Trophoblast cell (in vitro differentiated cells and primary cell): ENCODE data around the gene B4GALNT1.

Experiments
- DNase-seq, 2 donors: peaks; one replicate each; pipeline ENCODE4 v3.0.0-alpha.2; 2016
- H2AFZ ChIP-seq: 2 replicates; pipeline ENCODE4 v1.6.1; 2013; ENCODE audit warnings: low read length, moderate library complexity, mild to moderate bottlenecking; ENCODE audit not compliant: insufficient read depth, poor library complexity
- H2AK5ac ChIP-seq: 2 replicates; pipeline ENCODE4 v1.6.1; 2013; ENCODE audit warnings: mild to moderate bottlenecking, low read length
- H2BK120ac ChIP-seq: 2 replicates; pipeline ENCODE4 v1.6.1; 2013; ENCODE audit warnings: low read length, mild to moderate bottlenecking, moderate library complexity; ENCODE audit not compliant: insufficient read depth, poor library complexity
- H2BK12ac ChIP-seq: 2 replicates; pipeline ENCODE4 v1.6.1; 2013; ENCODE audit warnings: mild to moderate bottlenecking, low read length, moderate library complexity
- H2BK5ac ChIP-seq: 2 replicates; pipeline ENCODE4 v1.6.1; 2013; ENCODE audit warnings: low read length, low read depth, moderate library complexity, mild to moderate bottlenecking; ENCODE audit not compliant: poor library complexity
- H3K14ac ChIP-seq: 2 replicates; pipeline ENCODE4 v1.6.1; 2013; ENCODE audit warnings: mild to moderate bottlenecking, low read length
- H3K18ac ChIP-seq: 2 replicates; pipeline ENCODE4 v1.6.1; 2013; ENCODE audit warnings: mild to moderate bottlenecking, low read length
- H3K23ac ChIP-seq: 2 replicates; pipeline ENCODE4 v1.6.1; 2013; ENCODE audit warnings: low read length
- H3K27ac ChIP-seq: 2 replicates; pipeline ENCODE4 v1.5.1; 2013; ENCODE audit warnings: low read depth, mild to moderate bottlenecking, inconsistent platforms, low read length, moderate library complexity
- H3K27me3 ChIP-seq: 2 replicates; pipeline ENCODE4 v1.6.1; 2013; ENCODE audit warnings: inconsistent platforms, mild to moderate bottlenecking, low read length, moderate library complexity; ENCODE audit not compliant: insufficient read depth
- H3K36me3 ChIP-seq, 2 experiments: 1 replicate in 1 of 2; 2 replicates in 1 of 2; pipeline ENCODE4 v1.6.1; 2013; ENCODE audit warnings: low read length in 2 of 2, mild to moderate bottlenecking in 2 of 2, moderate library complexity in 1 of 2; ENCODE audit not compliant: insufficient read depth in 2 of 2, control insufficient read depth in 1 of 2
- H3K4ac ChIP-seq: 2 replicates; pipeline ENCODE4 v1.6.1; 2013; ENCODE audit warnings: low read depth, mild to moderate bottlenecking, low read length, moderate library complexity
- H3K4me1 ChIP-seq, 2 experiments: 1 replicate in 1 of 2; 2 replicates in 1 of 2; pipeline ENCODE4 v1.6.1; 2013; ENCODE audit warnings: low read length in 2 of 2, mild to moderate bottlenecking in 2 of 2, moderate library complexity in 1 of 2; ENCODE audit not compliant: insufficient read depth in 2 of 2, control insufficient read depth in 1 of 2
- H3K4me2 ChIP-seq: 2 replicates; pipeline ENCODE4 v1.6.1; 2013; ENCODE audit warnings: inconsistent platforms, mild to moderate bottlenecking, low read length, moderate library complexity
- H3K4me3 ChIP-seq: 2 replicates; pipeline ENCODE4 v1.5.1; 2013; ENCODE audit warnings: mild to moderate bottlenecking, low read depth, low read length, inconsistent platforms
- H3K79me1 ChIP-seq: one replicate; pipeline ENCODE4 v1.6.1; 2013; ENCODE audit warnings: low read length
- H3K79me2 ChIP-seq: 2 replicates; pipeline ENCODE4 v1.6.1; 2013; ENCODE audit warnings: low read length, mild to moderate bottlenecking; ENCODE audit not compliant: control insufficient read depth, insufficient read depth, poor library complexity
- H3K9ac ChIP-seq: 2 replicates; pipeline ENCODE4 v1.6.1; 2013; ENCODE audit warnings: mild to moderate bottlenecking, low read length
- H3K9me3 ChIP-seq: 2 replicates; pipeline ENCODE4 v1.6.1; 2013; ENCODE audit warnings: low read depth, mild to moderate bottlenecking, control low read depth, inconsistent platforms, low read length; ENCODE audit not compliant: insufficient read depth
- H4K12ac ChIP-seq: 2 replicates; pipeline ENCODE4 v1.6.1; 2013; ENCODE audit warnings: low read depth, mild to moderate bottlenecking, low read length, moderate library complexity
- H4K8ac ChIP-seq: 2 replicates; pipeline ENCODE4 v1.6.1; 2013; ENCODE audit warnings: low read depth, mild to moderate bottlenecking, low read length, moderate library complexity
- H4K91ac ChIP-seq: one replicate; pipeline ENCODE4 v1.6.1; 2013; ENCODE audit warnings: low read depth, mild to moderate bottlenecking, low read length, moderate library complexity
- WGBS: extraction: QIAGEN DNeasy Blood & Tissue Kit; methylation state at CpG from one replicate; pipeline ENCODE4 v1.1.7; 2013; ENCODE audit warnings: missing lambda C conversion rate; ENCODE audit not compliant: insufficient read length, insufficient coverage; ENCODE audit errors: extremely low coverage; 5-methylcytosine and 5-hydroxymethylcytosine counted together

Gene B4GALNT1

DNA sequence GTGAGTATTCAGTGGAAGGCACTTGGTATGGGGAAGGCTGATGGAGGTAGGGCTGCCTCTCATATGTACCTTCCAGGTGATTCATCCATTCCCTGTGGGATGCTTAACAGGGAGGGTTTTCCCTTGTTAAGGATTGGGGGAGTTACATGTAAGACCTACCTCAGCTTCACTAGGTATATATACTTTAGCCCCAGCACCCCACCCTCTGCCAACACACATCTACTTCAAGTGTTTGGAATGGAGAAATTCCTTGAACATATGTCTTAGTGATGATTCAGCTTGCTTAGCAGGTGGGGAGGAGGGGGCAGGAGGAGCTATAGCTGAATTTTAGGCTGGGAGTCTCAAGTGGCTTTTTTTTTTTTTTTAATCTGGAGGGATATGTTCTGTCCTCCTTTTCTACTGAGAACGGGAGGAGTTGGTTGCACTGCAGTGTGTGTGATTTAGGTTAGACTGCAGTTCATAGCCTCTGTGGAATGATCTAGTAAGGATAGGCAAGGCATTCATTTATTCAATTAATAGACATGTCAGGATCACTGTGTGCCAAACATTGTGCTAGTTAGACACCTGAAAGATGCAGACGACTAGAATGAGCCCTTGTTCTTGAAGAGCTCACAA, 40.3 kb downstream of the B4GALNT1 start:
- Histone ChIP-seq H3K23ac (no peak overlapping the region), H2AK5ac (no peak overlapping the region), H3K18ac (no peak overlapping the region), H3K14ac (no peak overlapping the region), H3K27ac (no peak overlapping the region), H3K27me3 (no peaks in the 10 kb centered on the region), H3K4ac (no peak overlapping the region), H4K91ac (no peak overlapping the region), H3K9ac (no peak overlapping the region), H3K79me2 (peaks cover 3% of the 10 kb centered on the region), H2BK12ac (no peak overlapping the region), H3K4me3 (no peak overlapping the region), H4K12ac (no peak overlapping the region), H2AFZ (no peak overlapping the region), H2BK5ac (no peak overlapping the region), H3K36me3 (peaks cover 8 to 17% of the 10 kb centered on the region in 2 experiments), H3K4me1 (peaks cover 4 to 11% of the 10 kb centered on the region in 2 experiments), H3K9me3 (no peaks in the 10 kb centered on the region), H2BK120ac (no peak overlapping the region), H3K79me1 (peaks cover 5% of the 10 kb centered on the region), H3K4me2 (no peak overlapping the region), H4K8ac (no peak overlapping the region)
- no CpG with 5 or more reads among the region's 2 CpGs for WGBS
- DNase-seq = no peak

DNA sequence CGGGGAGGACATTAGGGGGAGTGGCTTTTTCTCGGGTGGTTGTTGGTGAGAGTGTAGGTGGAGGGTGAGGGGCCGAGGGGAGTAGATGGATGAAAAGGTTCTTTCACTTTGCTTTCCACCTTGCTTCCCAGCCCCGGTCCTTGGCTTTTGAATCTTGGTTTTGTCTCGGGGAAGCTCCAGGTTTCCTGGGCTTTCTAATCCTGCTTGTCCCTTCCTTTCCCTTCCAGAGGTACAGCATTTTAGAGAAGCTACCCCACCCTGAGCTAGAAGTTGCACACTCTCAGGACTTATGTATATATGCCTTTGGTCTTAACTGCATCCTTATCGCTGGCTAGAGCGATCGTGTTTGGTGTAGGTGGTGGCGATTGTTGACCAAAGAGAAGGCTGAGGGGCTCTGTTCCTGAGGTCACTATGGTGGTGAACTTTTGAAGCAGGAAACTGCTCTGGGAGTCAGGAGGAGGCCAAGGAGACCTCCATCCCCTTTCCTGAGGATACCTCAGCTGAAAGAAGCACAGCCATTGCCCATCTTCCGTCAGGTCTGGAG, 41.1 kb downstream of the B4GALNT1 start:
- no peak overlapping the region for H3K27ac ChIP-seq
- H3K36me3 ChIP-seq = peaks cover 8 to 16% of the 10 kb centered on the region in 2 experiments
- H3K27me3 ChIP-seq = no peaks in the 10 kb centered on the region
- H3K4me1 ChIP-seq = peaks cover 4 to 11% of the 10 kb centered on the region in 2 experiments
- H4K91ac ChIP-seq = no peak overlapping the region
- H2AFZ ChIP-seq = peak overlapping the region; percentile 86
- H4K12ac ChIP-seq = no peak overlapping the region
- peak overlapping the region; percentile 96 for H3K4me3 ChIP-seq
- peak overlapping the region; percentile 79 for H3K4me2 ChIP-seq
- H3K14ac ChIP-seq = no peak overlapping the region
- peak overlapping the region; percentile 92 for H3K9ac ChIP-seq
- H3K4ac ChIP-seq = peak overlapping the region; percentile 61
- no peak for DNase-seq
- WGBS = no CpG with 5 or more reads among the region's 10 CpGs
- no peak overlapping the region for H2BK5ac ChIP-seq
- no peak overlapping the region for H3K18ac ChIP-seq
- no peak overlapping the region for H2AK5ac ChIP-seq
- peaks cover 5% of the 10 kb centered on the region for H3K79me1 ChIP-seq
- no peak overlapping the region for H2BK120ac ChIP-seq
- H3K9me3 ChIP-seq = no peaks in the 10 kb centered on the region
- peaks cover 3% of the 10 kb centered on the region for H3K79me2 ChIP-seq
- H4K8ac ChIP-seq = peak overlapping the region; percentile 8
- H3K23ac ChIP-seq = no peak overlapping the region
- no peak overlapping the region for H2BK12ac ChIP-seq

DNA sequence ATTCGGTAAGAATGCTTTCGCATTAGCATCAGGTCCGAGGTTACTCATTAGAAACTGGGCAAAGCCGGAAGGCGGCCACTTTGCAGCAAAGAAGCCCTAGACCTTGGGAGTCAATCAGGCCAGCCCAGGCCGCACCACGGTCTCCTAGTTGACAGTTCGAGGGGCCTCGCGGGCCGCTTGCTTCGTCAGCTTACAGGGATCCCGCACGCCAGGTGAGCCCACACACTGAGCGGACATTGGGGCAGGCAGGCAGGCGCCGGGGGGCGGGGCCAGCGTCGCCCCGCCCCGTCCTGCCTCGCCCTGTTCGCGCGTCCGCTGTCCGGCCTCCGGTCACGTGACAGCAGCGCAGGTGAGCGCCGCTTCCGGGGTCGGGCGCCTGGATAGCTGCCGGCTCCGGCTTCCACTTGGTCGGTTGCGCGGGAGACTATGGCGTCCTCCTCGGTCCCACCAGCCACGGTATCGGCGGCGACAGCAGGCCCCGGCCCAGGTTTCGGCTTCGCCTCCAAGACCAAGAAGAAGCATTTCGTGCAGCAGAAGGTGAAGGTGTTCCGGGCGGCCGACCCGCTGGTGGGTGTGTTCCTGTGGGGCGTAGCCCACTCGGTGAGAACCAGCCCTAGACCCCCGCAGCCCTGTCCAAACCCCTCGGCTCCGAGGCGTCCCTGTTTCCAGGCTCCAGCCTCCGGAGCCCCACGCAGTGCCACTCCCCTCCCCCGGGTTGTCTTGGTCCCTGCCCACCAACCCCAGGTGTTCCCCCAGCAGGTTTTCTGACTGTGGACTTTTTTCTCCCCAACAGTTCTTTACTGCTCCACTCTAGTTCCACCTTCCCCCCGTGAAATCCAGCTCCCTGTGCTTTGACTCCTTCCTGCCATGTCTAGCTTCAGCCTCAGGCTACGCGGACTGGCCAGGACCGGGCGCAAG, 41.9 kb downstream of the B4GALNT1 start, which contains the start of gene PIP4K2C:
Gene PIP4K2C (plus strand): TSS at position 329 of the 918 bp plus-strand sequence. CDS start 98 bp downstream, at position 427.
- no peaks in the 10 kb centered on the region for H3K27me3 ChIP-seq
- DNase-seq = peak; percentile 89 to 90
- H3K9ac ChIP-seq = peak within 1 kb of the TSS; percentile 92
- H3K9me3 ChIP-seq = no peaks in the 10 kb centered on the region
- H3K4ac ChIP-seq = peak within 1 kb of the TSS; percentile 71
- H4K8ac ChIP-seq = peak within 1 kb of the TSS; percentile 91
- no peak within 1 kb of the TSS for H2BK12ac ChIP-seq
- H3K4me1 ChIP-seq = peaks cover 4 to 11% of the 10 kb centered on the region in 2 experiments
- peak within 1 kb of the TSS; percentile 14 for H2BK5ac ChIP-seq
- peaks cover 5% of the 10 kb centered on the region for H3K79me1 ChIP-seq
- no peak within 1 kb of the TSS for H3K23ac ChIP-seq
- H2BK120ac ChIP-seq = peak within 1 kb of the TSS; percentile 40
- H4K91ac ChIP-seq = peak within 1 kb of the TSS; percentile 76
- H2AK5ac ChIP-seq = no peak within 1 kb of the TSS
- peak within 1 kb of the TSS; percentile 79 for H3K4me2 ChIP-seq
- H3K27ac ChIP-seq = peak within 1 kb of the TSS; percentile 10
- H3K36me3 ChIP-seq = peaks cover 8 to 13% of the 10 kb centered on the region in 2 experiments
- H3K79me2 ChIP-seq = peaks cover 3% of the 10 kb centered on the region
- peak within 1 kb of the TSS; percentile 86 for H2AFZ ChIP-seq
- H3K4me3 ChIP-seq = peak within 1 kb of the TSS; percentile 96
- peak within 1 kb of the TSS; percentile 68 for H3K14ac ChIP-seq
- H3K18ac ChIP-seq = peak within 1 kb of the TSS; percentile 77
- no CpG with 5 or more reads among the region's 69 CpGs for WGBS
- peak within 1 kb of the TSS; percentile 79 for H4K12ac ChIP-seq

DNA sequence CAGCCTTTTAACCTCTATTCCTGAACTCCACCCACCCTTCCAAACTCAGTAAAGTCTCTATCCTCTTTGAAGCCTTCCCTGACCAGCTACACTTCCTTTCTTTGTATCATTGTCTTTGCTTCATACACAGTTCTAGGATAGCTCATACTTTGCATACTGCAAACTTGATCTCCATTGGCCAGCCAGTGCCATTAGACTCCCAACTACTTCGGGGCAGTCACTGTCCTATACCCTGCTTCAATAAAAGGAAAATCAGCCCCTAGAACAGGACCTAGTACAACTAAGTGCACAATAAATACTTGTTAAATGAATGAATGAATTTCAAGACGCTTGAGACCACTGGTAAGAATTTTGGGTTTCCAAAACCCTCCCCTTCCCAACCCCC, 42.5 kb downstream of the B4GALNT1 start:
- Histone ChIP-seq H3K27me3 (no peaks in the 10 kb centered on the region), H3K9me3 (no peaks in the 10 kb centered on the region), H3K4me2 (peak overlapping the region; percentile 79), H2AFZ (peak overlapping the region; percentile 80), H3K18ac (no peak overlapping the region), H3K14ac (peak overlapping the region; percentile 52), H3K36me3 (peaks cover 4 to 9% of the 10 kb centered on the region in 2 experiments), H3K27ac (no peak overlapping the region), H3K4me3 (peak overlapping the region; percentile 96), H2AK5ac (no peak overlapping the region), H3K9ac (no peak overlapping the region), H4K91ac (peak overlapping the region; percentile 41), H3K4me1 (peaks cover 4 to 11% of the 10 kb centered on the region in 2 experiments), H4K12ac (peak overlapping the region; percentile 34), H4K8ac (peak overlapping the region; percentile 91), H3K79me1 (peaks cover 5% of the 10 kb centered on the region), H3K4ac (no peak overlapping the region), H2BK120ac (no peak overlapping the region), H2BK5ac (no peak overlapping the region), H3K23ac (no peak overlapping the region), H2BK12ac (no peak overlapping the region), H3K79me2 (peaks cover 3% of the 10 kb centered on the region)
- no CpG with 5 or more reads among the region's 2 CpGs for WGBS
- DNase-seq = peak in 1 of 2 donors; percentile 45
